NCI-H526 (cell line): ENCODE results near the gene SMARCC2.

ENCODE experiments used
- DNase-seq, 2 experiments: peaks; one replicate each; lab custom pipeline; 2025; lab: John Stamatoyannopoulos, UW

Gene SMARCC2

GRCh38 chr12:56189099-56189917 lies at the start of gene SMARCC2:
TSS of gene SMARCC2 (minus strand) at chr12:56189483. CDS start at chr12:56189461, 22 bp downstream.
- DNase-seq = peak; percentile 75 to 95

- no peak for DNase-seq
Measured at GRCh38 chr12:56237552-56237951, 48.3 kb upstream of the SMARCC2 start.

- DNase-seq = no peak
Measured at GRCh38 chr12:56236985-56237384, 47.7 kb upstream of the SMARCC2 start.

GRCh38 chr12:56236091-56236490 lies 46.8 kb upstream of the SMARCC2 start:
- DNase-seq = no peak

DNA sequence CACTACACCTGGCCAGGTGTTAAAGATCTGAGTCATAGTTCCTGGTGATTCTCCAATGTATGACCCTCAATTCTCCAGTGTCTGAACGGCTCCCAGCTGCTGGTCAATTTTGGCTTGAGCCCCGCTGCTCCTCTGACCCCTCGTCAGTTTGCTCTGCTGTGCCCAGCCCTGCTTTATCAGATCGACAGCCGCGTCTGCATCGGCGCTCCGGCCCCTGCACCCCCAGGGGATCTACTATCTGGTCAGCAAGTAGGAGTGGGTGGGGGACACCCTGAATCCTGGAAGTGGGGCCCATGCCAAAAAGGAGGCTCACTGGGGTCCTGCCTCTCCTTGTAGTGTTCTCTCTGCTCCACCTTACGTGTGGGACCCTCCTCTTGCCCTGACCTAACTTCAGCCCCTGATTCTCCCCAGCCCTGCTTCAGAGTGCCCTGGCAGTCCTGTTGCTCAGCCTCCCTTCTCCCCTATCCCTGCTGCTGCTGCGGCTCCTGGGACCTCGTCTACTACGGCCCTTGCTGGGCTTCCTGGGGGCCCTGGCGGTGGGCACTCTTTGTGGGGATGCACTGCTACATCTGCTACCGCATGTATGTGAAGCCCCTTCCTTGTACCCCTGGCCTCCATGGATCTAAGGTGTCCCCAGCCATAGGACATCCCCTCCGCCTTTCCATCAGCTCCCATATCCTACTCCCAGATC lies 45.6 kb upstream of the SMARCC2 start:
- DNase-seq = no peak

- DNase-seq = no peak
Measured at GRCh38 chr12:56231184-56231582, 41.9 kb upstream of the SMARCC2 start.

GRCh38 chr12:56230432-56231183 lies 41.3 kb upstream of the SMARCC2 start:
- DNase-seq = no peak

- DNase-seq = no peak
Measured at GRCh38 chr12:56229916-56230431, 40.7 kb upstream of the SMARCC2 start, which contains the start of gene SLC39A5. TSS of gene SLC39A5 (plus strand) at chr12:56230051. CDS start at chr12:56231275, 1,224 bp downstream.

DNA sequence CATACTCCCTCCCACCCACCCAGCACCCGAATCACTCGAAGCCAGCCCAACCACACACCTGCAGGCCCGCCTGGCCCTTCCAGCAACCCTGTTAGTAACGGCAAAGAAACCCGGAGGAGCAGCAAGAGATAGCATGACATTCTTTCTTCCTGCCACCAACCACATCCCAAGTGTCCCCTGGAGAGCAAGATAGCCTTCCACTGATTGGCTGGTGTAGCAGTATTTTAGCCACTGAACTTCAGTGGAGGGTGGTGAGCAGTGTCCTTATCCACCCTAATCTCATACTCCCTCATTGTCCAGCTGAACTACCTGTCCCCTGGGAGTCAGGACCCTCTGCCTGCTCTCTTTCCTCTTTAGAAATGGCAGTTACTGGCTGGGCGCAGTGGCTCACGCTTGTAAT lies 39.8 kb upstream of the SMARCC2 start:
- DNase-seq = no peak

DNA sequence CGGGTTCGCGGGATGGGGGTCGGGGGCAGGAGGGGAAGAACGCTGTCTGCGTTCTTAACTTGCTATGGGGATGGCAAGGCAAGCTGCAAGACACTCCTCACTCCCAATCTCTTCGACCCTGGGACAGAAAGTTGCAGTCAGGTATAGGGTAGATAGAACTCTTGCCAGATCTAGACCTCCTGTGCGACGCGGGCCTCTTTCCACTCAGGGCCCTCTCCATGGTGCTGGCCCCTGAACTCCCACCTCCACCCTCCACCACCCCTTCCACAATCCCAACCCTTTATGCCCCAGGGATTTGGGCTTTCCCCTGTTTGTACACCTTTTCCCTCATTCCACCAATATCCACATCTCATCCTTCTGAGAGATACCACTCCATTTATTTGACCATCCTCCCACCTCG lies 35.7 kb upstream of the SMARCC2 start:
- DNase-seq = no peak

GRCh38 chr12:56224102-56224701 lies 34.9 kb upstream of the SMARCC2 start, which contains the start of gene NABP2:
TSS of gene NABP2 (plus strand) at chr12:56224342. CDS start at chr12:56224857, 515 bp downstream.
- DNase-seq = peak; percentile 94 to 99

DNA sequence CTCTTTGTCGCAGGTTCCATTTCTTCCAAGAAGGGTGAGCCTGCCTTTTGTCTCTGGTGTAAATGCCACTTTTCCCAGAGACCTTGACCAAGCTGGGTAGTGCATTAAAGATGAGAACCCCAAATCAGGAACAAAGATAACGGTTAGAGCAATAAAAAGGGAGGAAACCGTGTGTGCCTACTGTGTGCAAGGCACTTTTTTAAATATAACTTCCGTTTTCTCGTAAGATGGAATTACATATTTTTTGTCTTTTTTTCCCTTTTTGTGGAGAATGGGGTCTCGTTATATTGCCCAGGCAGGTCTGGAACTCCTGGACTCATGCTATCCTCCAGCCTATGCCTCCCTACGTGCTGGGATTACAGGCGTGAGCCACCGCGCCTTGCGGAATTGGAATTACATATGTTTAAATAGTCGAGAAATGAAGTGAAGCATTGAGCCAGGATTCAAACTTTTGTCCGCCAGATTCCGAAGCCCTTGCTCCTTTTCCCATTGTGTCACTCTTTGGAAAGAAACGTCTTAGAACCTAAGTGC lies 34.4 kb upstream of the SMARCC2 start:
- DNase-seq = no peak

DNA sequence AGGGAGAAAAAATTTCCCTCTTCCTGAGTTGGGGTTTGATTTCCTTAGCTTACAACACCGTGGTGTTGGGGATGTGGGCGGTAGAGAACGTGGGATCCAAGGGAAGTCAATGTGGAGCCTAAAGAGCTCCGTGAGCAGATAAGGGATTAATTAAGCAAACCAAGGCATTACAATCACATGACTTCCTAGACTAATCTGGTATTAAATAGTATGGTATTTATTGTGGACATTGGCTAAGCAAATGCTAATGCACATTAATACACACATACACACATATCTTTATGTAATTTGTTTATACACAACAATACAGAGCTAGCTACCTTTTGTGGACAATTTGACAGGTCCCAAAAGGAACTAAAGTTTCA lies 33.2 kb upstream of the SMARCC2 start:
- DNase-seq = peak in 1 of 2 experiments; percentile 54

GRCh38 chr12:56221757-56222530 lies 32.7 kb upstream of the SMARCC2 start, which contains the start of gene RNF41:
TSS of gene RNF41 (minus strand) at chr12:56221922. CDS start at chr12:56214047, 7,875 bp downstream.
- DNase-seq = peak; percentile 93 to 98

GRCh38 chr12:56221232-56221756 lies 32.0 kb upstream of the SMARCC2 start:
- peak in 1 of 2 experiments; percentile 62 for DNase-seq

DNA sequence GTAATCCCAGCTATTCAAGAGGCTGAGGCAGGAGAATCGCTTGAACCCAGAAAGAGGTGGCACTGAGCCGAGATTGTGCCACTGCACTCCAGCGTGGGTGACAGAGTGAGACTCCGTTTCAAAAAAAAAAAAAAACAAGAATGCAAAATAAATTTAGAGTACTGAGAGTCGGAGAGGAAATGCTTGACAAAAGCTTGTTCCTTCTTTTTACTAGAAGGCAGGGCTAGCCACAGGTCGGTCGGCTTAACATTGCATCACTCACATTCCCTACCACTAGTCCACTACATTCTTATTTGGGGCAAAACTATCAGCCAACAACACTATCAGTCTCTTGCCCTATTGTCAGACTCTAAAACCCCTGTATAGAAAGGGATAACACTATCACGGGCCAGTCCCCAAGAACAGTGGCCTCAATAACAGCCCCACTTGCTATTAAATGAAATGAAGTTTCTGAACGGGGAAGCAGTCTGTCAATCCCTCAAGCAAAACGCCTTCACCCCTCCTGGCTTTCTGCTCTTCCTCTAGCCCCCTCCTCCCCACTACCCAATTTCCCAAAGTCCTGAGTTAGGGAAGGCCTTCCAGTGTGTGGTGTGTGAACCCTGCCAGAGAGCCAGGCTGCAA lies 31.4 kb upstream of the SMARCC2 start:
- DNase-seq = no peak

- DNase-seq = no peak
Measured at GRCh38 chr12:56219840-56220239, 30.6 kb upstream of the SMARCC2 start.

- no peak for DNase-seq
Measured at GRCh38 chr12:56216461-56216860, 27.2 kb upstream of the SMARCC2 start.

- DNase-seq = no peak
Measured at GRCh38 chr12:56213878-56214277, 24.6 kb upstream of the SMARCC2 start.

GRCh38 chr12:56212361-56212760 lies 23.1 kb upstream of the SMARCC2 start:
- DNase-seq = no peak
